ENCODE results near the gene DPM2.

DPM2 gene, protein sequence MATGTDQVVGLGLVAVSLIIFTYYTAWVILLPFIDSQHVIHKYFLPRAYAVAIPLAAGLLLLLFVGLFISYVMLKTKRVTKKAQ

GRCh38 chr9:127937388-127938297 is at the start of gene DPM2:
Gene DPM2 (minus strand): TSS chr9:127937854. CDS start chr9:127937820, 34 bp downstream.
- peak; percentile 51 to 70 for DNase-seq (ENCODE audit: low read depth in 2 of 2)

DNA sequence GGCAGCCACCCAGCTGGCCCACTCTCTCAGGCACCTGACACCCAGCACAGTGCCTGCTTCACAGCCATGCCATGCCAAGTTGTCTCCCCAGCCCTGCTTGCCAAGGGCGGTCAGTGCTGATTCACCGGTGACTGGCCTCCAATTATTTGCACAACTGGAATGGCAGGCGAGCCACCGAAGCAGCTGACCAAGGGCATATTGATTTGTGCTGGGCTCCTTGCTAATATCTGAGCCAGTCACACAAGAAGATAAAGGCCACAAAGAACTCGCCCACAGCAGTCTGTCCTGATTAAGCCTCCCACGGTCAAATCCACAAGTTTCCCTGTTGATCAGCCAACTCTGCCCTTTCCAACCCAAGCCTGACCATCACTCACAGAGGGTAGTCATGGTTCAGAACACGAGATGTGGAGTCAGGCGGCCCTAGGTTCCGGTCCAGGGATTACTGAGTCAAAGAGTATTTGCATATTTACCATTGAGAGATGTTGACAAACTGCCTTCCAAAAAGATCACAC is 49.5 kb upstream of the DPM2 start:
- DNase-seq (ENCODE audit: low read depth in 2 of 2) = no peak

DNA sequence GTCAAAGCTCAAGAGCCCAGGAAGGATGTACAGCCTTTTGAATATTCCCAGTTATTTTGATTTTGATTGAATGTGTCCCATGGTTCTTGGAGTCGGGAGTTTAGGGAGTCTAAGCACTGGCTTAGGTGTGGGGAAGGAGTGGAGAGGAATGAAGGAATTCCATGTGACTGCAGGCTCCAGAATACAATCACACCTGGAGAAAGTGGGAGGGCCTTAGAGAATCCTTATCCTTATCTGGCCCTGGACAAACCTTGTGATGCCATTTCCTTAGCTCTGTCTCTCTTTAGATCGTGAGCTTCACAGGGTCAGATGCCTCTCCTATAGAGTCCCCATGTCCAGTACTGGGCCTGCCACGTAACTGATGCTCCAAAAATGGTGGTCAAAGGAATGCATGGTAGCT is 47.4 kb upstream of the DPM2 start:
- DNase-seq (ENCODE audit: low read depth in 2 of 2) = no peak

GRCh38 chr9:127983847-127984289 is 46.2 kb upstream of the DPM2 start:
- no peak for DNase-seq (ENCODE audit: low read depth in 2 of 2)

- DNase-seq (ENCODE audit: low read depth in 2 of 2) = no peak
Measured at GRCh38 chr9:127982912-127983311, 45.3 kb upstream of the DPM2 start.

GRCh38 chr9:127981559-127982121 is 44.0 kb upstream of the DPM2 start:
- no peak for DNase-seq (ENCODE audit: low read depth in 2 of 2)

- DNase-seq (ENCODE audit: low read depth in 2 of 2) = peak; percentile 95 to 96
Measured at GRCh38 chr9:127980706-127981558, 43.3 kb upstream of the DPM2 start, which contains the start of gene EEIG1. Gene EEIG1 (minus strand): TSS chr9:127980989. CDS start chr9:127980137, 852 bp downstream.

DNA sequence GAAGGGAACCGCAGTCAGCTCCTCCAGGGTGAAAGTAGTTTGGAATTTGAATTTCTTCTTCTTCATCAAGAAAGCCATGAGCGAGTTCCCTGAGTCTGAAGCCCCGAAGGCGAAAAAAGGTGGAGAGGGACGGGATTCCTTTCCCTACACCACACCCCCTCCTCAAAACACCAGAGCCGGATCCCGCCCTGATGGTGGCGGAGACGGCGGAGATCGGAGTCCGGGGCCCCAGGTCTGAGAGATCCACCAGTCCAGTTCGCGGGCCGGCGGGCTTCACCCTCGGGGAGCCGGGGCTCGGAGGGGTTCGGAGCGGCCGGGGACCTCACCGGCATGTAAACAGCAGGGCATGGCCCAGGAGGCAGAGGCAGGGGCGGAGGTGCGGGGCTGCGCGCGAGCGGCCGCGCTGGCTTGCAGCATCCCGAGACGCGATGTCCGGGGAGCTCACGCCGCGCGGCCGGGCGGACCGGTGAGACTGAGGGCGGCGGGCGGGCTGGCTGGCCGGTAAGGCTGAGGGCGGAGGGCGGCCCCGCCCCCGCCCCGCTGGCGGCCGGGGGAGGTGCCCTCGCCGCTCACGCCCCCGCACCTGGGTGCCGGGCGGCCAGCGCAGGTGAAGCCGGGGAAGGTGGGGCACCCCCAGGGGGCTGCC is 42.5 kb upstream of the DPM2 start:
- DNase-seq (ENCODE audit: low read depth in 2 of 2) = no peak

DNA sequence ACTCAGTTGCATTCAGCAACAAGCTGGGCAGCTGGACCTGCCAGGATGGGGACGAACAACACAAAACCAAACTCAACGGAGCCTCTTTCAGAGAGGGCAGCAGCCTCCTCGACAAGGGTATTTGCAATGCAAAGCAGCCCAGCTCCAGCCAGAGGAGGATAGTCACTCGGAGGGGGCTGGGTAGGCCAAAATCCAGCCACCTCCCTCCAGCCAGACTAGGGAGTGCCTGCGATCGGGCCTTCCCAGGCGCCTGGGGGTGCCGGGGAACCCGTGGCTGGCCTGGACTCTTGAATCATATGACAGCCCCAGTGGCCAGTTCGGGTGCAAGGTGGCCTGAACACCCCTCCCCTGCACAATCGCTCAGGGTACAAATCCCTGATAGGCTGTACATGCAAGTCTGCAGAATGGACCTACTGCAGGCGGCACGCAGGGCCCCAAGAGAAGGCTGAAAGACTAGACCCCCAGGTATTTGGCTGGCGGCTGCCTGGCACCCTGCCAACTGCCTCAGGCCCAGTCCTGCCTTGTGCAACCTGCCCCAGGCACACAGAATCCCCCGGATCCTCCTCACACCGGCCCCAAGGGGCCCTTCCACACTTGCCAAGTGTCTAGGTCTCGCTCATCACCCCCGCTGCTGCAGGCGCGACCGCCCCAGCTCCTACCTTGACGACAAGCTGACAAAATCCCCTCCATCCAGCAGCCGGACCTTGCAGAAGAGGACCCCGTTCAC is 41.8 kb upstream of the DPM2 start:
- no peak for DNase-seq (ENCODE audit: low read depth in 2 of 2)

DNA sequence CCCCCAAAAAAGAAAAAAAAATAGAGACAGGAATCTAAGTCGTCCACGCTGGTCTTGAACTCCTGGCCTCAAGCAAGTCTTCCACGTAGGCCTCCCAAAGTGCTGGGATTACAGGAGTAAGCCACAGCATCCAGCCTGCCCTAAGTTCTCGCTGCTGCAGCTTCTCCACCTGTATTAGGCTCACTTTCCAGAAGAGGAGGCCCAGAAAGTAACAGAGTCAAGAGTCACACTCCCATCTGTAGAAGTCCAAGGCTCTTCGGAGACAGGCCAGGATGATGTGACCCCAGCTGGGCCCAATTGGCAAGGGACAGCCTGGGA is 41.3 kb upstream of the DPM2 start:
- no peak for DNase-seq (ENCODE audit: low read depth in 2 of 2)

DNA sequence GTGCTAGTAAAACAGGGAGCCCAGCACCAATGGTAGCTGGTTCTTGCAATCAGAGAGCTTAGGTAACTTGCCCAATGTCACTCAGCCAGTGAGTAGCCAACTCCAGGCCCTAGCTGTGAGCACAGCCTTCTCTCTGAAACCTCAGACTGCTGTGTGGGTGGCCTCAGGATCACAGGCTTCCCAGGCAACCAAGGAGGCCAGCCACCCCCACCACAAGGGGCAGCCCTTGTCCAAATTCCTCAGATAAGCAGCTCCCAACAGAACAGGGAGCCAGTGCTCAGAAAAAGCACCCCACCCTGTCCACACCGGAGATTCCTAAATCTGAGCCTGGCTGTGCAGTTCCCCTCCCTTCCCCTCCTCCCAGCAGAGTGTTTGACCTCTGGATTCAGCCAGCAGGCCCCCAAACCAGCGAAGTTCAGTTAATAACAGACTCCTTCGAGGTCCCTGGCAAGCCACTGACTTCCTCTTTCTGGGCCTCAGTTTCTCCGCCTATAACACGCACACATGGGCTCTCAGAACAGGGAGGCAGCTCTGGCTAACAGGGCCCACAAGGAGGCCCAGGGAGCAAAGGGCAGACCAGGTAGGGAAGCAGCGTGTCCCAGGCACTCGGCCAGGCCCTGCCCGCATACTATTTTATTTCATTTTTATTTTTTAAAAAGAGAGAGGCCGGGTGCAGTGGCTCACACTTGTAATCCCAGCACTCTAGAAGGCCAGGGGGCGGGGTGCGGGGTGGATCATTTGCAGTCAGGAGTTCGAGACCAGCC is 40.4 kb upstream of the DPM2 start:
- DNase-seq (ENCODE audit: low read depth in 2 of 2) = no peak

DNA sequence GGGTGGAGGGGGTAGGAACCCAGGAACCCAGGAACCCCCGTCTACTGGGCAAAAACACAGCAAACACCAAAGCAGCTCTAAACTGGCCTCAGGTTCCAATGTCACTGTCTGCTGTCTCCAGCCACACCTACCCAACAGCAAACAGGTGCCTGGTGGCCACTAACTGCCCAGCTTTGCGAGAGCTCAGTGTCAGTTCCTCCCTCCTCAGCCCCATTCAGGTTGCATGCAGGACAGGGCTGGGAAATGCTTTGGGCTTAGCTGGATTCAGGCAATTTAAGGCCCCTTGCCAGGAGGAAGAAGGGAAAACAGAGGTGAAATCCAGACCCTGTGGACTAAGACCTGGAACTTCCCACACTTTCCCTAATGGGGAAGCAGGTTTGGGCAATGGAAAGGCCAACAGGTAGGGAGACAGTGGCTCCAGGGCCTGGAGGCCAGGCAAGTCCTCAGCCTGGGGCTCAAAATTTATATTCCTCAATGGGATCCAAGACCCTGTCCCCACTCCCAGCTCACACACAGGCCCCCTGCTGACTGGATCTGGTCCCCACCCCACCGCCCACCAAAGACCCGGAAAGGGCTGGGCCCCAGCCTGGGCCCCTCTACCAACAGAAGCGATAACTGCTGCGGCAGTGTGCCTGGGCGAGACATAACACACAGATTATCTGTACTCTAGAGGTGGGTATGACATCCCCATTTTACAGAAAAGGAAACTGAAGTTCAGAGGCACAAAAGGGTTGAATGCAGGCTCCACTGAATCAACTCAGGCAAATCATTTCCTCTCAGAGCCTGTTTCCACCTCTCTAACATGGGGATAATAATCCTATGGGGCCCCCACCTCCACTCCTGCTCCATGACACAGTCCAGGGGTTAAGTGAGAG is 39.6 kb upstream of the DPM2 start:
- no peak for DNase-seq (ENCODE audit: low read depth in 2 of 2)

- DNase-seq (ENCODE audit: low read depth in 2 of 2) = no peak
Measured at GRCh38 chr9:127976498-127976897, 38.8 kb upstream of the DPM2 start.

DNA sequence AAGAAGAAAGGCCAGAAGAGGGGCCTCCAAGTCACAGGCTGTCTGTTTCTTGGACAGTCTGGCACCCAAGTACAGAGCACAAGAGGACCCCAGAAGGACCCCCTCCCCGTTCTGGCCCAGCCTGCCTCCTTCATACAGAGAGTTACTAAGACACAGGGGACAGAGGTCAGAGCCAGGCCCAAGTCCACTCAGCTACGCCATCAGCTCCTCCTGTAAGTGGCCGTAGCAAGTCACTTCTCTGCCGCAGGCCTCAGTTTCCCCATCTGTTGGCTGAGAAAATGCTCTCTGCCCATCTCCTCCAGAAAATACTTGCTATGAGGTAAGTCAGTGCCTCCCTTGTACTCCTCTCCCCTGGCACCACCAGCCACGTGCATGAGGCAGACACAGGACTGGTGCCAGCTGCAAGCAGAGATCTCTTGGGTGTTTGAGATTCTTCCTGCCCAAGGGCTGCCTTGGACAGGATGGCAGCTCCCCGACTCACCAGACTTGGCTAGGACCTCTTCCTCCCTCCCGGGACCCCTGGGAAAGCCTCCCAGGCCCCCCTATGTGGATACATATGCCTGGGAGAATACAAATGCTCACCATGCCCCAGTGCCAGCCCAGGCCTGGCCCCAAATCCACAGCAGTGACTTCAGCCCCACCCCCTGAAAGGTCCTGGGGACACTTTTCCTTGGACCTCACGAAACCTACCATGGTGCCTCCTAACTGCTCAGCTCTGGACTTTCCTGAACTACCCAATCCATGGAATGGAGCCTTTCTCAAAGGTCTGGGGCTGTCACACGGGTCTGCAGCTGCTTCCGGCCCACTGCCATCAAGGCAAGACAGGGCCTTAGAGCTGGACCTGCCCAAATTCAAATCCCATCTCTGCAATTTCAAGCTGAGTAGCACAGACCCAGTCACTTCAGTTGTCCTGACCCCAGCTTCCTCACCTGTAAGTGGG is 38.0 kb upstream of the DPM2 start:
- no peak for DNase-seq (ENCODE audit: low read depth in 2 of 2)

DNA sequence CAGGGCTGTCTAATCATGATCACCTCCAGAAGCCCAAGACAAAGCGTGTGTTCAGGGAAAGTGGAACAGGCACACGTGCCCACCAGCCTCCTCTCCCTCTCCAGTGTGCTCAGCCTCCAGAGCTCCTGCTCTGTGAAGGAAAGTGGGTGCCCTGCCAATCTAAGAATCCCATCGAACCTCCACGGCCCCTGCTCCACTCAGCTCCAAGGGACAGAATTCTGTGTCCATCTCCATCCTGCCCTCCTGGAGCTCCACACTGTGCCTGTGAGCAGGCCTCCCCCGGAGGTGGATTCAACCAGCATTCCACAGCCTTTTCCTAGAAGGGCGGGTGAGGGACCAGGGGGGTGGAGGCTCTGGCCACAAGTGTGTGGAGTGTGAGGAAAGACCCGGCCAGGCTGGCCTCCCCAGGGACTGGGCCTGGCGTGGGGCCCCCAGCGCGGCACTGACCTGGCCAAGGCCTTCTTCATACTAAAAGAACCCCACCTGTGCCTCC is 37.2 kb upstream of the DPM2 start:
- no peak for DNase-seq (ENCODE audit: low read depth in 2 of 2)

DNA sequence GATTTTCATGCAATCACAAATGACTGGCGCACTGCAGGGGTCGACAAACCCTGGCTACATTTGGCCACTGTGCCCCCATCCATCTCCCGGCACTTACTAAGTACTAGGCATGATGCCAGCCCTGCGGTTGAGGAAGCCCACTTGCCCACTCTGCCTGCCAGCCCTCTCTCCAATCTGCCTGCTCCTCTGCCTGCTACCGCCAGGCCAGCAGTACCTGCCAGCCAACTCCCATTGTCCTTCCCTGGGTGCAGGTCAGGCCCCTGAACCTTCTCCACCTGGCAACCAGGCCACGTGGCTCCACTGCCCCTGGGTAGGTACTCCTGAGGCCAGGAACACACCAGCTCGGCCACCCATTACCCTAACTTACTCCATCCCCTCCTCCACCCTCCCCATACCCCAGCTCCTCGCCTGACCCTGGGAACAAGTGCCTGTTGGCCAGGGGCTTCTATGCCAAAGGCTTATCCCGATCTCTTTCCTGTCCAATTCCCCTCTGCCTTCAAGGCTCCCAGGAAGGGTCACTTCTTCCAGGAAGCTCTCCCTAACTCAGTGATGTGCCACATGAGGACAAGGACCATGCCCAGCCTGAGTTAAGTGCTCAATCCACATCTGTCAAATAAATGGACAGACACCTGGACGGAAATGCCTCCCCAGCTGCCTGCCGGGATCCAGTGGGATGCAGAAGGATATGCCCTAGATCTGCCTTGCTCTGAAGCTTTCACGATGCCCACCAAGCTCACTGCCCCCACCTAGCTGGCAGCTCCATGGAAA is 36.5 kb upstream of the DPM2 start:
- no peak for DNase-seq (ENCODE audit: low read depth in 2 of 2)
